Measurements from ENCODE around the gene TENT4A.

DNA sequence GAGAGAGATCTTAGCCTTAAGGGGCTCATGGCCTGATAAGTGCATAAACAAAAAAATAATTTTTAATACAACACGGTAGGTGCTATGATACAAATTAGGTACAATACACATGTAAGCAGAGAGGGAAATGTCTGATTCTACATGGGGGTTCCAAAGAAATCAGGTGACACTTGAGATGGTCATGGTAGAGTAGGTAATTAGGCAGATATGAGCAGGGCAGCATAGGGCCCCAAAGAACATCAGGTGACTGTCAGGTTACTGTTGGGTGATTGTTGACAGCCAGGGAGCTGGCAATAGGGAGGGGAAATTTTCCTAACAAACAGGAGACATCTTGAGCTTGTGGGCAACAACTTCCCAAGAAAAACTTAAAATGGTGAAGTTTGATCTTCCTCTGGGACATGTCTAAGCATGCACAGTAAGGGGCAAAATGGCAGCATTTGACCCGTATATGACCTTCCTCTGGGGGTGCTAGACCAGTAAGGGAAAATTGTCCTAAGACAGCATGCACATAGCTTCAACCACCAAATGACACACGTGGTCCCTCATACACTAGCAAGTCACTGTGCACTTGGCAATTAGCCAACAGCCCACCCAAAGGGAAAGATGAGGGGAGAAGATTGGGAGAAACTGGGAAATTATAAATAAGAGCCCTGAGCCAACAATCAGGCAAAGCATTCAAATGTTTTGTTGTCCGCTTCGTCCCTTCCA, 37.3 kb upstream of the TENT4A start:
- TF ChIP-seq, protein P1, sequence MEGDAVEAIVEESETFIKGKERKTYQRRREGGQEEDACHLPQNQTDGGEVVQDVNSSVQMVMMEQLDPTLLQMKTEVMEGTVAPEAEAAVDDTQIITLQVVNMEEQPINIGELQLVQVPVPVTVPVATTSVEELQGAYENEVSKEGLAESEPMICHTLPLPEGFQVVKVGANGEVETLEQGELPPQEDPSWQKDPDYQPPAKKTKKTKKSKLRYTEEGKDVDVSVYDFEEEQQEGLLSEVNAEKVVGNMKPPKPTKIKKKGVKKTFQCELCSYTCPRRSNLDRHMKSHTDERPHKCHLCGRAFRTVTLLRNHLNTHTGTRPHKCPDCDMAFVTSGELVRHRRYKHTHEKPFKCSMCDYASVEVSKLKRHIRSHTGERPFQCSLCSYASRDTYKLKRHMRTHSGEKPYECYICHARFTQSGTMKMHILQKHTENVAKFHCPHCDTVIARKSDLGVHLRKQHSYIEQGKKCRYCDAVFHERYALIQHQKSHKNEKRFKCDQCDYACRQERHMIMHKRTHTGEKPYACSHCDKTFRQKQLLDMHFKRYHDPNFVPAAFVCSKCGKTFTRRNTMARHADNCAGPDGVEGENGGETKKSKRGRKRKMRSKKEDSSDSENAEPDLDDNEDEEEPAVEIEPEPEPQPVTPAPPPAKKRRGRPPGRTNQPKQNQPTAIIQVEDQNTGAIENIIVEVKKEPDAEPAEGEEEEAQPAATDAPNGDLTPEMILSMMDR (conservative IDR thresholded peaks at IDR 0.05; ENCODE audit: low read depth, low read length) = no peak
- TF ChIP-seq, protein P2, sequence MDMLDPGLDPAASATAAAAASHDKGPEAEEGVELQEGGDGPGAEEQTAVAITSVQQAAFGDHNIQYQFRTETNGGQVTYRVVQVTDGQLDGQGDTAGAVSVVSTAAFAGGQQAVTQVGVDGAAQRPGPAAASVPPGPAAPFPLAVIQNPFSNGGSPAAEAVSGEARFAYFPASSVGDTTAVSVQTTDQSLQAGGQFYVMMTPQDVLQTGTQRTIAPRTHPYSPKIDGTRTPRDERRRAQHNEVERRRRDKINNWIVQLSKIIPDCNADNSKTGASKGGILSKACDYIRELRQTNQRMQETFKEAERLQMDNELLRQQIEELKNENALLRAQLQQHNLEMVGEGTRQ (IDR thresholded peaks at IDR 0.05; ENCODE audit: low read depth, low read length) = no peak
- TF ChIP-seq, protein P3, sequence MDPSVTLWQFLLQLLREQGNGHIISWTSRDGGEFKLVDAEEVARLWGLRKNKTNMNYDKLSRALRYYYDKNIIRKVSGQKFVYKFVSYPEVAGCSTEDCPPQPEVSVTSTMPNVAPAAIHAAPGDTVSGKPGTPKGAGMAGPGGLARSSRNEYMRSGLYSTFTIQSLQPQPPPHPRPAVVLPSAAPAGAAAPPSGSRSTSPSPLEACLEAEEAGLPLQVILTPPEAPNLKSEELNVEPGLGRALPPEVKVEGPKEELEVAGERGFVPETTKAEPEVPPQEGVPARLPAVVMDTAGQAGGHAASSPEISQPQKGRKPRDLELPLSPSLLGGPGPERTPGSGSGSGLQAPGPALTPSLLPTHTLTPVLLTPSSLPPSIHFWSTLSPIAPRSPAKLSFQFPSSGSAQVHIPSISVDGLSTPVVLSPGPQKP (IDR thresholded peaks at IDR 0.05; ENCODE audit: borderline replicate concordance, low read depth, low read length) = no peak
- no peak for TF ChIP-seq POLR2A (IDR thresholded peaks at IDR 0.05; ENCODE audit: low read depth, low read length)
- no peak for TF ChIP-seq MXI1 (IDR thresholded peaks at IDR 0.05; ENCODE audit: borderline replicate concordance, low read depth, low read length)
- TF ChIP-seq RAD21 (IDR thresholded peaks at IDR 0.05; ENCODE audit: low read length) = no peak
- no peak for TF ChIP-seq RCOR1 (IDR thresholded peaks at IDR 0.05; ENCODE audit: insufficient replicate concordance, low read length)
- TF ChIP-seq SMC3 (IDR thresholded peaks at IDR 0.05; ENCODE audit: low read depth, low read length) = no peak
- no peak for TF ChIP-seq MAZ (IDR thresholded peaks at IDR 0.05; ENCODE audit: borderline replicate concordance, low read depth, low read length)
